ENCODE results near the gene TEX44.

Gene TEX44

DNA sequence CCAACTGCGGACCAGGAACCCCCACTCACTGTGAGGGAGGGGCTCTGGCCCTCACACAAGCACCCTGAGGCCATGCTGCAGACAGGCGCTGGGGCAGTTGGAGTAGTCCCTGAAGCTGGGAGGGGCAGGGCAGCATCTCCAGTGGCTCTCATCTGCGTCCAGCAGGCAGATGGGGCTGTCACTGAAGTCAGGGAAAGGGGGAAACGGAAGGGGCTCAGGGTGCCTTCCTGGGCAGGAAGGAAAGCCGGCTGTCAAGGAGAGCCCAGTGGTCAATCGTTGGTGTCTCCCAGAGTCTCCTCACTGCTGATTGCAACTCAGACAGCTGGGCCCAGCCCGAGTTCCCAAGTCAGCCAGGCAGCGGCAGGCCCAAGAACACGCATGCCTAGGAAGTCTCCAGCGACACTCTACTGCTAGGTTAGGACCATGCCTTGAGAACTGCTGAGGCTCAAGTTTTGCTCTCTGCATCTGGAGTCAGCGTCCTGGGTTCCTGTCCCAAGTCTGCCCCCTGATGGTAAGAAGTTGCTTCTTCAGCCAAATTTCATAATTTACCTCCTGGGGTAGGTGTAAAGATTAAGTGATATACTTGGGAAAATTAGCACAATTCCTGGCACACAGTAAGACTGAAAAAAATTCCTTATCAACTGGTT is 35.0 kb upstream of the TEX44 start:
- Histone ChIP-seq H3K27ac (no peak overlapping the region), H3K36me3 (no peaks in the 10 kb centered on the region), H3K9me3 (ENCODE audit: severe bottlenecking) (peaks cover 6% of the 10 kb centered on the region), H3K4me3 (ENCODE audit: low read depth, low read length) (no peak overlapping the region), H3K27me3 (ENCODE audit: insufficient read depth, low read depth, severe bottlenecking) (no peaks in the 10 kb centered on the region)
- DNase-seq = peak; percentile 71
- TF ChIP-seq, protein P1, sequence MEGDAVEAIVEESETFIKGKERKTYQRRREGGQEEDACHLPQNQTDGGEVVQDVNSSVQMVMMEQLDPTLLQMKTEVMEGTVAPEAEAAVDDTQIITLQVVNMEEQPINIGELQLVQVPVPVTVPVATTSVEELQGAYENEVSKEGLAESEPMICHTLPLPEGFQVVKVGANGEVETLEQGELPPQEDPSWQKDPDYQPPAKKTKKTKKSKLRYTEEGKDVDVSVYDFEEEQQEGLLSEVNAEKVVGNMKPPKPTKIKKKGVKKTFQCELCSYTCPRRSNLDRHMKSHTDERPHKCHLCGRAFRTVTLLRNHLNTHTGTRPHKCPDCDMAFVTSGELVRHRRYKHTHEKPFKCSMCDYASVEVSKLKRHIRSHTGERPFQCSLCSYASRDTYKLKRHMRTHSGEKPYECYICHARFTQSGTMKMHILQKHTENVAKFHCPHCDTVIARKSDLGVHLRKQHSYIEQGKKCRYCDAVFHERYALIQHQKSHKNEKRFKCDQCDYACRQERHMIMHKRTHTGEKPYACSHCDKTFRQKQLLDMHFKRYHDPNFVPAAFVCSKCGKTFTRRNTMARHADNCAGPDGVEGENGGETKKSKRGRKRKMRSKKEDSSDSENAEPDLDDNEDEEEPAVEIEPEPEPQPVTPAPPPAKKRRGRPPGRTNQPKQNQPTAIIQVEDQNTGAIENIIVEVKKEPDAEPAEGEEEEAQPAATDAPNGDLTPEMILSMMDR (IDR thresholded peaks at IDR 0.05; ENCODE audit: low read depth, low read length) = peak; percentile 71

DNA sequence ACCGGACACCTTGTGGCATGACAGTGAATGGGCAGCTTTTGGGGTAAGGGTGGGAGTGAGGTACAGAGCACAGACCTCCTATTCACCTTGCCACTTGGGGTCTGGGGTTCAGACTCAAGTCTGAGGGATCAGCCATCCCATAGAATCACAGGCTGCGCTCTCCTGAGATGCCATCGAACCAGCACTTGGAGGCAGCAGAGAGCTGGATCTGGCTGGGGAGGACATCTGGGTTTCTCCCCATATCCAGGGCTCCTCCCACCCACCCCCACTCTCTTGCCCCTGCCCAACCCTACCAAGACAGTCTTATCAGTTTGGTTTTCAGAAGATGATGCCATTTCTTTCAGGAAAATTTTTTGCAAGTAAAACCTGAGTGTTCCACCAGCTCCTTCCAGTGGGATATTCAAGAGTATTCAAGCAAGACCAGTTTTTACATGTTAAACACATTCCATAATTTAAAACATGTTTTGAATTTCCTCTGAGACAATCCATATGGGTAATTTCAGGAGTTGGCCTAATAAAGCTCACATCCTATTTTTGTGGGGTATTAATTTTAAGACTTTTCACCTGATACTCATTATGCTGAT is 29.2 kb upstream of the TEX44 start:
- H3K27me3 ChIP-seq (ENCODE audit: insufficient read depth, low read depth, severe bottlenecking) = no peaks in the 10 kb centered on the region
- H3K27ac ChIP-seq = no peak overlapping the region
- no peak overlapping the region for H3K4me3 ChIP-seq (ENCODE audit: low read depth, low read length)
- H3K36me3 ChIP-seq = no peaks in the 10 kb centered on the region
- peak; percentile 83 for DNase-seq
- TF ChIP-seq, protein P1 (IDR thresholded peaks at IDR 0.05; ENCODE audit: low read depth, low read length) = peak; percentile 90
- H3K9me3 ChIP-seq (ENCODE audit: severe bottlenecking) = peaks cover 2% of the 10 kb centered on the region

DNA sequence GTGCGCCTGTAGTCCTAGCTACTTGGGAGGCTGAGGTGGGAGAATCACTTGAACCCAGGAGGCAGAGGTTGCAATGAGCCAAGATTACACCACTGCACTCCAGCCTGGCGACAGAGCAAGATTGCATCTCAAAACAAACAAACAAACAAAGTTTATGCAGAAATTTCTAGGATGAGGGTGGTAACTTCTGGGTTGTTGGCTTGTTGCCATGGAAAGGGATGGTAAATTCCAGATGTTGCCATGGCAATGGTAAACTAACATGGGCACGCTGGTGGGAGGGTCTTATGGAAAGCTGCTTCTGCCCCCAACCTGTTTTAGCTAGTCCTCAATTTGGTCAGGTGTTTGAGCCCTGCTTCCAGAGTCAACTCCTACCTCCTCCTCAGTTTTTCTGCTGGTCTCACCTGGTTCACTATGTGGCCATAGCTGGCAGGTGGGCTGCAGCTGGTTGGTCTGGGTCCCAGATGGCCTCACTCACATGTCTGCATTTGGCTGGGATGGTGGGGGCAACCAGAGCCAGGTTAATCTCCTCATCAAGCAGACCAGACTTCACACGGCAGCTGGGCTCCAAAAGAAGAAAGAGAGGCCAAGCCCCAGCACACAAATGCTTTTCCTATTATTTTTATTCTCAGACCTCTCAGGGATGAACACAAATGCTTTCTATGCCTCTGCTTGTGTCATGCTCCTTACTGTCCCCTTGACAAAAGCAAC is 26.6 kb upstream of the TEX44 start:
- TF ChIP-seq, protein P1 (IDR thresholded peaks at IDR 0.05; ENCODE audit: low read depth, low read length) = no peak
- no peaks in the 10 kb centered on the region for H3K36me3 ChIP-seq
- peak overlapping the region; percentile 1; the same call in 1 of the 2 replicates for H3K27ac ChIP-seq
- H3K9me3 ChIP-seq (ENCODE audit: severe bottlenecking) = peaks cover 5% of the 10 kb centered on the region
- H3K27me3 ChIP-seq (ENCODE audit: insufficient read depth, low read depth, severe bottlenecking) = no peaks in the 10 kb centered on the region
- peak; percentile 31 for DNase-seq
- H3K4me3 ChIP-seq (ENCODE audit: low read depth, low read length) = no peak overlapping the region

DNA sequence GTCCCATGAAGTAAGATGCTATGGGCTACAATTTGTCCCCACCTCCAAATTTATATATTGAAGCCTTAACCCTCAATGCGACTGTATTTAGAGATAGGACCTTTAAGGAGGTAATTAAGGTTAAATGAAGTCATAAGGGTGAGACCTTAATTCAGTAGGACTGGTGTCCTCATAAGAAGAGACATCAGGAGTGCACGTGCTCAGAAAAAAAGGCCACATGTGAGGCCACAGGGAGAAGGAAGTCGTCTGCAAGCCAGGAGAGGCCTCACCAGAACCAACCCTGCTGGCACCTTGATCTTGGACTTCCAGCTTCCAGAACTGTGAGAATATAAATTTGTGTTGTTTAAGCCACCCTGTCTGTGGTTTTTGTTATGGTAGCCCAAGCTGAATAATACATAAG is 25.5 kb upstream of the TEX44 start:
- DNase-seq = no peak
- TF ChIP-seq, protein P1 (IDR thresholded peaks at IDR 0.05; ENCODE audit: low read depth, low read length) = no peak
- peak overlapping the region; percentile 1; the same call in 1 of the 2 replicates for H3K27ac ChIP-seq
- H3K36me3 ChIP-seq = no peaks in the 10 kb centered on the region
- H3K4me3 ChIP-seq (ENCODE audit: low read depth, low read length) = no peak overlapping the region
- H3K27me3 ChIP-seq (ENCODE audit: insufficient read depth, low read depth, severe bottlenecking) = no peaks in the 10 kb centered on the region
- peaks cover 5% of the 10 kb centered on the region for H3K9me3 ChIP-seq (ENCODE audit: severe bottlenecking)

DNA sequence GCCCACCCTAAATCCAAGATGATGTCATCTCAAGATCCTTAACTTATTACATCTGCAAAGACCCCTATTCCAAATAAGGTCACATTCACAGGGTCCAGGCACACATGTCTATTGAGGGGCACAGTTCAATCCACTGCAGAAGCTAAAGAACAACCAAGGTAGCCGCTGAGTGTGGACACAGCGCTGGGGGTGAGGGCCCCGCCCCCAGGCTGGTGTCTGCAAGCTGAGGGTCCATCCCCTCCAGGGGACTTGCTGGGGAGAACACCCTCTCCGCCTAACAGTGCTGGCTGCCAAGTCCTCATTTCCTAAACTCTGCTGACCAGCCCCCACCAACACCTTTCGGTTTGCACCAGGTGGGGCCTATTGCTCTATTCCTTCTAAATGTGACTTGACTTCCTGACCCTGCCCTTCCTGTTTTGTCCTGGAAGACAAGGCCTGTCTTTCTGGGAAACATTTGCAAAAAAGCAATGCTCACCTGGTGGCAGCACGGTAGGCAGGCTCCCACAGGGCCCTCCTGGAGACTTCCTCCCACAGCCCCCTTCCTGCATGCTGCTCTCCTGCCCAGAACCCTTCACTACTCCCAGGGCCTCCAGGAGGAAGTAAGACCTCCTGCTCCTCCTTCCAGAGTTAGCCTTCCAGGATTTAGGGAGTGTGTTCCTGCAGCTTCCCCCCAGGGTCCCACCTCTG is 24.4 kb upstream of the TEX44 start:
- TF ChIP-seq, protein P1 (IDR thresholded peaks at IDR 0.05; ENCODE audit: low read depth, low read length) = no peak
- no peak for DNase-seq
- H3K27ac ChIP-seq = no peak overlapping the region
- no peak overlapping the region for H3K4me3 ChIP-seq (ENCODE audit: low read depth, low read length)
- H3K36me3 ChIP-seq = no peaks in the 10 kb centered on the region
- H3K27me3 ChIP-seq (ENCODE audit: insufficient read depth, low read depth, severe bottlenecking) = no peaks in the 10 kb centered on the region
- peaks cover 5% of the 10 kb centered on the region for H3K9me3 ChIP-seq (ENCODE audit: severe bottlenecking)

All from WERI-Rb-1 (cell line).